ENCODE results near the gene ZFYVE21.
"Not testable (repeated sequence)": the region's sequence is repeated elsewhere in the genome, so short reads cannot be mapped to it uniquely, and the experiment has no call there.

The ZFYVE21 gene

DNA sequence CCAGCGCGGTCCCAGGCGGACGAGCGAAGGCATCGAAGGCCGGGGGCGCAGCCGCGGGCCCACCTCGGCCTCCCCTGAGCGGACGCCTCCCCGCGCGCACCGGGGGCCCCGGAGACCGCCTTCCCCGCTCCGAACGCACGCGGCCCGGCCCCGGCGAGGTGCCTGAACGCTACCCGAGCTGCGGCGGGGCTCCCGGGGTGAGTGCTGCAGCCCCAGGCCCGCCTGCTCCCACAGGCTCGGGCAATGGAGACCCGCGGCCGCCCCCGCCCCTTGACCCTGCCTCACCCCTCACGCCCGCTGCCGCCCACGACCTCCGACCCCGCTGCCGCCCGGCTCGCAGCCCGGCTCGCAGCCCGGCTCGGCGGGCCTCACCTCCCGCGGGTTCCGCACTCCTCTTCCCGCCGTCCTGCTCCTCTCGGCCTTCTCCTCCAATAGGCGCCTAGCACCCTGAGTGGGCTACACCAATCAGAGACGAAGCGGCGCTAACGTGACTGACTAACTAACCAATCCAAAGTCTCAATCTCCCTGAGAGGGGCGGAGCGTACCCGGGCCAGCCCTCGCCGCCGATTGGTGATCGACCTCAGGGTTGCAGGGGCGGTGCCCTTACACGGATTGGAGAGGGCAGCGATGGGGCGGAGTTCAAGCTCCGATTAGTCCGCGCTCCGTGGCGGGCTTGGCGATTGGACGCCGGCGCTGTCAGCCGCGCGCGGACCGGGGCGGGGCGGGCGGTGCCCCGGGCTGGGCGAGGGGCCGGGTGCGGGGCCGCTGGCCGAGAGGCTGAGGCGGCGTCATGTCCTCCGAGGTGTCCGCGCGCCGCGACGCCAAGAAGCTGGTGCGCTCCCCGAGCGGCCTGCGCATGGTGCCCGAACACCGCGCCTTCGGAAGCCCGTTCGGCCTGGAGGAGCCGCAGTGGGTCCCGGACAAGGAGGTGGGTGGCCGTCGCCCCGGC lies at the start of gene ZFYVE21, which contains the start of gene XRCC3:
Gene ZFYVE21 (plus strand): TSS at position 759 of the 949 bp plus-strand sequence. CDS start 32 bp downstream, at position 791.
Gene XRCC3 (minus strand): TSS at position 400 of the 949 bp plus-strand sequence. CDS start 4,364 bp downstream, outside the sequence.
- DNase-seq (ENCODE audit: low read depth in 2 of 2): peak; percentile 99

DNA sequence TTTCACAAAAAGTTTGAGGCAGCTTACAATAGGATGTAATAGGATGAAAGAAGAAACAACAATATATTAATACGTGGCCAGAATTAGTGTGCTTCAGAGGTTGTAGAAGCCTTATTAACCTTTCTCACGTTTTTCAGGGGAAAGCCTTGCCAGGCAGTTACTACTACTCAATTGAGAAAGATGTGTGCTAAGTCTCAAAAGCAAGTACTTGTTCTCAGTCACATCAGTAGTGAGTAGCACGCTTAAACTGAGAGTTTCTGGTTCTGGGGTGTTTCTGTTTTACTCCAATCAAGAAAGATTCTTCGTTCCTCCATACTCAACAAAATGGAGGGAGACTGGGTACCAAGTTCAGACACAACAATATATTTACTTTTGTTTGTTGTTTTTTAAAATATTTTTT lies 47.9 kb upstream of the ZFYVE21 start:
- no peak for DNase-seq (ENCODE audit: low read depth in 2 of 2)

DNA sequence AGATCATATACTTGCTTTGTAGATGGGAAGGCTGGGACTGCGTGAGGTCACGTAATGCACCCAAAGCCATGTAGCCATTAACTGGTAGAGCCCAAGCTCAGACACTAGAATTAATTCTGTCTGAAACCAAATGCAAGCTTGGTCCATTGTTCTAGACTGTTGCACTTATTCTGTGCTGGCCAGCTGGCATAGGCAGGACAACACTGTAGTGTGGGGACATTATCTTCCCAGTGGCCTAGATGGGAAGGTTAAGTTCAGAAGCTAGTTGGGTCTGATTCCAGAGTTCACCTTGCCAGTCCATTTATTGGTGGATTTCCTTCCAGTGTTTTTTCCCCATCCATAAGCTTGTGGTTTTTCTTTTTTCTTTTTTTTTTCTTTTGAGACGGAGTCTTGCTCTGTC lies 47.5 kb upstream of the ZFYVE21 start:
- no peak for DNase-seq (ENCODE audit: low read depth in 2 of 2)

DNA sequence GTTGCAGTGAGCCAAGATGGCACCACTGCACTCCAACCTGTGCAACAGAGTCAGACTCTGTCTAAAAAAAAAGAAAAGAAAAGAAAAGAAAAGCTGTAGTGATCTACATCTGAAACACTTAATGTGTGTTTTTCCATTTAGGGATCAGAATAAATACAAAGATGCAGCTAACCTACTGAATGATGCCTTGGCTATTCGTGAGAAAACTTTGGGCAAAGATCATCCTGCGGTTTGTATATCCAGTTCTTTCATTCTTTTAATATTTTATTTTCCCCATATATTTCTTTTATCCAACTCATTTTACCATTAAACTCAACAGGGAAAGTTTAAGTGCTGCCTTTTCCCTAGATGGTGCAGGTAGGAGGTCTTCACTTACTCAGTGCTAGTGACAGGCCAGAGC lies 46.2 kb upstream of the ZFYVE21 start:
- no peak for DNase-seq (ENCODE audit: low read depth in 2 of 2)

DNA sequence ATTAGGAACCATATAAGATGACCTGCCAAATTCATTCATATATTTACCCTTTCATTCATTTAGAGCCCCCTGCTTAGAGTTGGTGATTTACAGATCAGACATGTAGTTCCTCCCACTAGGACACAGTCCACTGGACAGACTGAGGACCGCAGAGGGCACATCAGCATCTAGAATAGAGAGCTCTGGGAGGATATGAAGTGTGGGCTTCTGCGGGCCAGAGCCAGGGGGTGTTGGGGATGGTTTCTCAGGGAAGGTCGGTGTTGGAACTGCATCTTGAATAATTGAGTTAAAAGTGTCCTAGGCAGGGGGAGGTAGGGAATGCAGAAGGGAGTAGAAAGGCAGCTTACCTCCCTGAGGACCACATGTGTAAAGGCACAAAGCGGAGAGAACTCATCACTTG lies 43.7 kb upstream of the ZFYVE21 start:
- DNase-seq (ENCODE audit: low read depth in 2 of 2): no peak

DNA sequence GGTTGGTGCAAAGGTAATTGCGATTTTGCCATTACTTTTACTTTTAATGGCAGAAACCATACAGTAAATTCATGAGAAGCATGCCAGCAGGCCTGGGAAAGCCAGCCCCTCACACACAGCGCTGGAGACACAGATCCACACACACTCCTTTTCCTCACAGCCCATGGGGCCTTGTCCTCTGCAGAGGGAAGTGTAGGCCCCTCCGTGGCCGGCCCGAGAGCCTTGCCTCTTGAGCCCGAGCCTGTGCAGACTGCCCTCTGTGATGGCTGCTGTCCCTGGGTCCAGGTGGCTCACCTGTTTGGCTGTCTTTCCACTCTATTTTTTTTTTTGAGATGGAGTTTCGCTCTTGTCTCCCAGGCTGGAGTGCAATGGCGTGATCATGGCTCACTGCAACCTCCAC lies 39.7 kb upstream of the ZFYVE21 start:
- no peak for DNase-seq (ENCODE audit: low read depth in 2 of 2)

DNA sequence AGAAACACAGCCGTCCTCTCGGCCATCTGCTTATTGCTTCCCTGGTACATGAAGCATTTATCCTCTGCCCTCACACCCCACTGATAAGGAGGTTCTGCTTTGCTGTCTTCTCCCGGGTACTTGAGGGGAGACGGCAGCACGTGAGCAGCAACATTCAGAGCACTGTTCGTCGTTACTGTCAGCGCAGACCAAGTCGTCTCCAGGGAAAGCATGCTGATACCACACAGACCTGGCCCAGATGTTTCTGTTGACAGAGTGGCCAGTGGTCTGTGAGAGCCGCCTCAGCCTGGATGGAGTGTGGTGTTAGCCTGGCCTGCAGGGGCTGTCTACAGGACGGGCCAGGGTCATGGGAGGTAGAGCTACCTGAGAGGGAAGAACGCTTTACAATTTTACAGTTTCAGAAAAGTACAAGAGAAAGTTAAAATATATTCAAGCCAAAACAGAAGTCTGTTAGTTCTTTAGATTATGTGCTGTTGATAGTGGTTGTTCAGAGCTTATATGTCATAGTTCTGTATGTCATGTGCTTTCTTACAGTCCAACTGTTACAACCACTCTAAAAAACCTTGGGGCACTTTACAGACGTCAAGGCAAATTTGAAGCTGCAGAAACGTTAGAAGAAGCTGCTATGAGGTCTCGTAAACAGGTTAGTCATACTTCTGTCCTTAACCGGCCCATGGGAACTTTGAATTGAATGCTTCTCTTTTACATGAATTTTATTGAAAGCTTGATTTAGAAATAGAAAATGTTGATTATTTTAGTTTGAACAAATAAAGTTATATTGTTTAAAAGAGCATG lies 38.5 kb upstream of the ZFYVE21 start:
- no peak for DNase-seq (ENCODE audit: low read depth in 2 of 2)

DNA sequence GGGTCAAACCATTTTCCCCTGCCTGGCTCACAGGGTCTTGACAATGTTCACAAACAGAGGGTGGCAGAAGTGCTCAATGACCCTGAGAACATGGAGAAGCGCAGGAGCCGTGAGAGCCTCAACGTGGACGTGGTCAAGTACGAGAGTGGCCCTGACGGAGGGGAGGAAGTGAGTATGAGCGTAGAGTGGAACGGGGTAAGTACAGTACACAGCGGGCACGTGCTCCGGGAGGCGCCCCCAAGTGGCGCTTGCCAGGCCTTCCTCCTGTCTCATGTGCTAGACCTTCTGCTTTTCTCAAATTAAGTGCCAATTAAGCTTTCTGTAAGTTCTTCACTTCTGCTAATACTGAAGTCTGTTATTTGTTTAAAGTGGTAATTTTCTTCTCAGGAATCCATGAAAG lies 36.3 kb upstream of the ZFYVE21 start:
- peak; percentile 22 to 23 for DNase-seq (ENCODE audit: low read depth in 2 of 2)

DNA sequence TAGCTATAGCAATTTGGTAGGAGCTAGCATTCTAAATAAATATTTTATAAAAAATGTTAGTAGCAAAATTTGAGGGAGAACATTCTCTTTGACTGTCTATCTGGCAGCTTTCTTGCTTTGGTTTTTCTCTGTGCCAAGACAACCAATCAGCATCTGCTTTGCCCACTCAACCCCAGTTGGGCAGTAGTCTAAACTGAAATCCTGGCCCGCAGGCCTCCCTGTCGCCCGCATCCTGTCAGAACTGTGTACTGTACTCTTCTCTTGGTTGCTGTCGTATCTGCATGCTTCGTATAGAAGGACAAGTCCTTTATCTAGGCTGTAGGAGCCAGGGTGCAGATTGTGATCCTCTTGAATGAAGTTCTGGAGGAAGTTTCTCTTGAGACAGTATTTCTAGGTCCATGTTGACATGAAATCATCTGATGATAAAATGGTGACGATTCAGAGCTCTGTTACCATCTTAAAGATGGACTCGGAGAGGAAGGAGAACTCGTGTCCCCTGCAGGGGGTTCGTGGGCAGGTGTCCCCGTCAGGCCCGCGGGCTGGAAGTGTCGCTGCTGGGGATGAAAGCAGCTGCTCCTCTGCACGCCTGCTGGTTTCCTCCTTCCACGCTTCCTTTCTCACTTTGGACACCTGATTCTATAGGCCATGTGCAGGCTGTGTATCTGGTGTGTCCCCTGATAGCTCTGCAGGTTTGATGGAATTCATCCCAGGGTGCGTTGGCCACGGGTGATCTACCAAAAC lies 34.9 kb upstream of the ZFYVE21 start:
- no peak for DNase-seq (ENCODE audit: low read depth in 2 of 2)

DNA sequence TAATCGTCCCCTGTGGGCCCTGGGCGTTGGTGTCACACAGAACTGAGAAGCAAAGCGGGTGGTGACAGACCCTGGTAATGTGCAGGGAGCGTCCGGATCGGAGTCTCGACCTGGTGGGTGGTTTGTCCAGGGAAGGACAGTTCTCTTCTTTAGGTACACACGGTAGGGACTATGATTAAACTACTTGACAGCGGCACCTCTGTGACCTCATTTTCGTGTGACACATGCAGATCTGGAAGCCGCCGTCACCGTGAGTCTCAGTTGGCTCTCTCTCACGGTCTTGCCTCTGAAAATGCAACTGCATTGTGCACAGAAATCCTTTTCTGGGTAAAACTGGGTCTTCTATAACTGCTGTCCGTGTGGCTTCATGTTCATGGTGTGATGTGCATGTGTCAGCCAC lies 32.5 kb upstream of the ZFYVE21 start:
- no peak for DNase-seq (ENCODE audit: low read depth in 2 of 2)

DNA sequence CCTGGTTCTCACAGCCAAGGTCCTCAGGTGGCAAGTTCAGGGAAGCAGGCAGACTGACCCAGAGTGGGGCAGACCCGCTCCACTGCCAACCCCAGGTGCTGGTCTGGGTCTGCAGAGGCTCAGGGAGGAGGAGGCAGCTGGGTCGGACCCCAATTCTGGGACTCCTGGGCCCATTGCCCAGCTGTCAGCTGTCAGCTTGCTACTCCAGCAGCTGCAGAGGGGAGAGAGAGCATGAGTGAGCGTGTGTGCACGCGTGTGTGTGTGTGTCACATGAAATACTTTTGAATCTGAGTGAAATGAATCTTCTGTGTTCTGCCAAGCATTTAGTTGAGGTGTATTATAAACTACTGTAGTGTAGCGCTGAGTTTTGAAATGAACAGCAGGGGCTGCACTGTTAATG lies 31.1 kb upstream of the ZFYVE21 start:
- DNase-seq (ENCODE audit: low read depth in 2 of 2): no peak

DNA sequence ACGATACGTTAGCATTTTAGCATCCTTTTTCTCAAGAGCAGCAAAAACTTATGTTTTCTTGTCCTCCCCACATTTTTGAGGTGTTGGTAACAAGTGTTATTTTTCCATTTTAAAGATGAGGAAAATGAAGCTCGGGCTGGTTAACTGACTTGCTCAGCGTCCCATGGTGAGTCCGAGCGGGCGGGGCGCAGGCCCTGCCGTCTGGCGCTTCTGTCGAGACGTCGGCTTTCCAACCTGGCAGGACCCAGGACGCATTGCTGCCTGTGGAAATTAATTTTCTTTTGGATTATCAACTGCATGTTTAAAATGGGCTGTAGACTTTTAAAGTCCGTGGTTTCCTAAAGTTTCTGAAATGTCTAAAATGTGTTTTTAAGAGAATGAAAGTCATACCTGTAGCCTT lies 30.7 kb upstream of the ZFYVE21 start:
- DNase-seq (ENCODE audit: low read depth in 2 of 2): no peak

DNA sequence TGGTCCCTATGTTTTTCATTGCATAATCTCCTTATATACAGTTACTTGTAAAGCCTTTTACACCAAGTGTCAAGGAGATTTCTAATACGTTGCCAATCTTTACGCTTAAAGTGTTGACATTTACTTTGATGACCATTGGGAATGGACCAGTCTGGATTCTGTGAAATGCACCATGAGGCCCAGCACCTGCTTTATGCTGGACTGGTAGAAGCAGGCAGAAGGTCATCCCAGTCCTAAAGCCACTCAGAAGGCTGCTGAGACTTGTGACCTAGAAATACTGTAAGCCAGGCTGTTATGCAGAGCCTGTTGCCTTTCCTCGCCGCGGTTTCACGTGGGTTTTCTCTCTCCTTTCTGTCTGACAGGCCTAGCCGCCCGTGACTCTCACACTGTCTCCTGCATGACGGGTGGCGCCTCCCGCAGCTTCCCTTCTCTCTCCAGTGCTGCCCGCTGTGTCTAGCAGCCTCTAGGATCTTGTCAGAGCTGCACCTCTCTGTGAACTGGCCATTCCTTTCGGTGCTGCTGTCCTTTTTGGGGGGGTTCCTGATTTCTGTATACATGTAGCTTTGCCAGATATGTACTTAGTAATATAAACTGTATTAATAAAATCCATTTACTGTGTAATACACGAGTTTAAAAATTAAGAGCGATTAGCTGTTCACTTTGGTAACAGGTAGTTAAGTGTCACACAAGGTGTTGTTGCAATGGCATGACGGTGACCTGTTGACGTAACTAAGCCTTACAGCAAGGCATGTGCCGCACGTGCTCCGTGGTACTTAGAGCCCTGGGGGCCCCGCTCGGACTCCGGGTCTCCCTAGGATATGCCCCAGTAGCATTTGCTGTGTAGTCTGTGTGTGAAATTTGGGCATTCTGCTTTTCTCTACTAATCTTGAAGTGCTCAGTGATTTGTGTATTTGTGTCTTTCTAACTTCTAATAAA lies 30.1 kb upstream of the ZFYVE21 start:
- DNase-seq (ENCODE audit: low read depth in 2 of 2): no peak

DNA sequence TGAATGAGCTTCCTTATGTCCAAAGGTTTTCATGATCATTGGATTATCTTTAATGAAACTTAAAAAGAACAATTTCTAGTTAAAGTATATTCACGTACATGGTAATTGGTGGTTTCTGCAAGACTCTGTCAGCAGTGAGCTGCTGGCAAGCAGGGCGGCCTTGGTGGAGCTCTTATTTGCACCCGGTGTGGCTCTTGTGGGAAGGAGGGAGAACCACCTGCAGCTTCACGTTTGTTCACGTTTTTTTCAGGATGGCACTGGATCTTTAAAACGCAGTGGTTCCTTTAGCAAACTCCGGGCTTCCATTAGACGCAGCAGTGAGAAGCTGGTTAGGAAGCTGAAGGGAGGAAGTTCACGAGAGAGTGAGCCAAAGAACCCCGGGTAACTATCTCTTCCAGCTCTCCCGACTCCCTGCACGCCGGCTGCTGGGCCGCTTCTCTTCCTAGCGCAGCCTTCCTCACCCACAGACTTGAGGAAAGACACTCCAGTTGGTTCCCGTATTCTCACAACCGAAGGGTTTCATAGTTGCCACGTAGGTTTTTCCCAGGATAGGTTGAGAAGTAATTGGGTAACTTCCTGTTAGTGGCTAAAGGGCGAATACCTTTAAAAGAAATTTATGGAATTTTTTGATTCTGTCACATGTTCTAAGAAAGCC lies 28.7 kb upstream of the ZFYVE21 start:
- no peak for DNase-seq (ENCODE audit: low read depth in 2 of 2)

DNA sequence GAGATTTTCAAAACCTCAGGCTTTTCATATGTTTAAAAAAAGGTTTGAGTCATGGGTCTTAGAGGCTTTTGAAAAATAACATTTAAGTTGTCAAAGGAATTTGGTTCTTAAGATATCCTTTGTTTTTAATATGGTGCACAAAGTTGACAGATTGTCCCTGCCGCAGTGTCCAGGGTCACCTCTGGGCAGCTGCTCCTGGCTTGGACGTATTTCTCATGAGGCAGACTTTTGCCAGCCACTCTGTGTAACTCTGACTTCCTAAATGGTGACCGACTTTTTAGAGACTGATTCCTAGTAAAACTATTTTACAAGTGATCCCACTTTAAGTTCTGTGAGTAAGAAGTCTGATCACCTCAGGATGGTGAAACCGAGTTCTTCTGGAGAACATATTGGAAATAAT lies 27.9 kb upstream of the ZFYVE21 start:
- DNase-seq (ENCODE audit: low read depth in 2 of 2): no peak

DNA sequence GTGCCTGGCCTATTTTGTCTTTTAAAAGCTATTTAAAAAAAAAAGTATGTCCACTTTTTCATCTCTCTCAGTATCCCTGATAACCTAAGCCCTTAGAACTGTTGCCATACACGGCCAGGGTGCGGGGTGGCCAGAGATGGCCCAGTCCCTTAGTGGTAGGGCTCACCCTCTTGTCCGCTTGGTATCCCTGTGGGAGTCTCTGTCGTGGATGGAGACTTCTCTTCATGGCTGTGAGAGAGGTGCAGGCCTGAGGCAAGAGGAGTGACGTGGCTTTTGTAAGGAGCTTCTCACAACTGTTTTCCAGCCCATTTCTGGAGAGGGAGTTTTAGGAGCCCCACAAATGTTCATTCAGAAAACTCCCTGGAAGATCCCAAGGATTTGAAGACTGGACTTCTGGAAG lies 27.2 kb upstream of the ZFYVE21 start:
- no peak for DNase-seq (ENCODE audit: low read depth in 2 of 2)

DNA sequence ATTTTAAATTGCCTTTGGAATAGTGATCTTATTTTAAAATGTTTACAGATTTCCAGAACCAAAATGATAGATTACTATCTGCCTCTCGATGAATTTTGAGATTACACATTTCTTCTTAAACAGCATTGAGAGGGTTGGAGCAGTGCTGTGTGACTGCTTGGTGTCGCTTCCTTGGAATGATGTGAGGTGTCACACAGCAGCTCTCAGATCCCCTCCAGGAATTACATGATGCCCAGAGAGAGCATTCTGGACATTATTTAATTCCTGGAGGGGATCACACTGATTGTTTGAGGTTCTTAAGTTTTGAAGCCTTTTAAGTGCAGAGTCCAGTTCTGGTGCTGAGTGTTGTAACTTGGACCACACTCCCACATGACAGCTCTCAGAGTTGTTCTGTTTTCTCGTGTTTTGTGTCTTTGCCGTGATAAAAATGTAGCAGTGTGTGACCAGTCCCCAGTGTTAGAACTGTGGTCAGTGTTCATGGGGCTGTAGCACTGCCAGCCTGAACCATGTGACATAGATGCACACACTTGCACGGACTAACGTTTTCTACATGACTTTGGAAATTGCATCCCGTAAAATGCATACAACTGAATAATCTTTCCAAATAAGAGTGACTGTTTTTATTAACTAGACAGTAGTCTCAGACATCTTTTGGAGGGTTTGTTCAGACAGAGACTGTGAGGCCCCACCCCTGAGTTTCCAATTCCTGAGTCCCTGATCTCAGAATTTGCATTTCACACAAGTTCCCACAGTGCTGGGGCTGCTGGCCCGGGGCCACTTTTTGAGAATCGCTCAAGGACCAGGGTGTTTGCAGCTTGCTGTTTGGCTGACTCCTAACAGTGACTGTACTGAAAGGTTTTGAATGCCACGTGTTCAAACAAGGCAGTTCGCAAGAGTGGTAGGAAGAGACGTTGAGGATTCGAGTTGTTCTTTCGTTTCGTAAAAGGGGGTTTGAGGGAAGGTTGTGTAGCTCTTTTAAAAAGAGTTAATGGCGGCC lies 26.4 kb upstream of the ZFYVE21 start:
- no peak for DNase-seq (ENCODE audit: low read depth in 2 of 2)

DNA sequence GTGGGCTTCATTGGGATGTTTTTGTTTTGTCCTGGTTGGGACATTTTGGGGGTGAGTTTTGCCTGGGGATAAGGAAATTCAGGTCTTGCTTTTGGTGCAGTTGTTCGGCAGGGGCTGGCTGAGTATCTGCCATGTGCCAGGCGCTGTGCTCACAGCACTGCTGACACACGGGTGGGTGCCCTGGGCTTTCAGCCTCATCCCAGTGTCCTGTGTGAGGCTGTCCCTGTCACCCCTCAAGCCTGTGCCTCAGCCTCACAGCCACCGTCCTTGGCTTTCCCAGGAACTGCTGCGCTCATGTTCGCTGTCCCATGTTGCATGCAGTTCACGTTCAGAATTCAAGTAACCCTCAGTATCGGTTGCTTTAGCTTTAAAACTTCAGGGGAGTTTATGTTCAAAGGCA lies 25.3 kb upstream of the ZFYVE21 start:
- DNase-seq (ENCODE audit: low read depth in 2 of 2): no peak

DNA sequence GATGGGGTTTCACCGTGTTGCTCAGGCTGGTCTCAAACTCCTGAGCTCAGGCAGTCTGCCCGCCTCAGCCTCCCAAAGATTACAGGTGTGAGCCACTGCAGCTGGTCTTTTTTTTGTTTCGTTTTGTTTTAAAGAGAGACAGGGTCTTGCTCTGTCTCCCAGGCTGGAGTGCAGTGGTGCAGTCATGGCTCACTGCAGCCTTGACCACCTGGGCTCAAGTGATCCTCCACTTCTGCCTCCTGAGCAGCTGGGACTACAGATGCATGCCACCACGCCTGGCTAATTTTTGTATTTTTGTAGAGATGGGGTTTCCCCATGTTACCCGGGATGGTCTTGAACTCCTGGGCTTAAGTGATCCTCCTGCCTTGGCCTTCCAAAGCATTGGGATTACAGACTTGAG lies 24.0 kb upstream of the ZFYVE21 start:
- not testable (repeated sequence) for DNase-seq (ENCODE audit: low read depth in 2 of 2)
